ENCODE results near the gene MED22.

The MED22 gene

DNA sequence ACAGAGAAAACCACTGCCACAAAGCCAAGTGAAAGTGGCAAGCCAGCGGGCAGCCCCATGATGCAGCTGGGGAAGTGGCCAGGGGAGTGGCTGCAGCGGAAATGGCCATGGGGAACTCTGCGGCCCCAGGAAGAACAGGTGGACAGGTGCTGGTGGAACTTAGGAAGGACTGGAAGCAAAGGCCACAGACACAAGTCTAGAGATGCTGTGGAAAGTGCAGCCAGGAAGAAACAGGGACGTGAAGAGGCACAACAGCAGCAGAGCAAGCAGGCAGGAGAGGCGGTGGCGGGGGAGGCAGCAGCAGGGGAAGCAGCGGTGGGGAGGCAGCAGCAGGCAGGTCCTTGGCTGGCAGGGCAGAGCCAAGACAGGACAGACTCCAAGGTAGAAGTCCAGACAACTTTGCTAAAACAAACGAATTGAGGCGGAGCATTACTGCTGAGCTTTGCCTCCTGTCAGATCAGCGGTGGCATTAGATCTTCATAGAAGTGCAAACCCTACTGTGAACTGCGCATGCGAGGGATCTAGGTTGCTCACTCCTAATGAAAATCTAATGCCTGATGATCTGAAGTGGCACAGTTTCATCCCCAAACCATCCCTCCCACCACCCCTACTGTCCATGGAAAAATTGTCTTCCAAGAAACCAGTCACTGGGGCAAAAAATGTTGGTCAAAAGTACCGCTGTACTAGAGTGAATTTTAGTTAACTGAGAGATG, 23.8 kb downstream of the MED22 start:
- no peak for TF ChIP-seq TAF1 (IDR thresholded peaks at IDR 0.05; ENCODE audit: borderline replicate concordance, insufficient read depth, low read length)
- TF ChIP-seq POLR2AphosphoS5 (IDR thresholded peaks at IDR 0.05; ENCODE audit: low read depth, low read length): no peak
- TF ChIP-seq, protein P1, sequence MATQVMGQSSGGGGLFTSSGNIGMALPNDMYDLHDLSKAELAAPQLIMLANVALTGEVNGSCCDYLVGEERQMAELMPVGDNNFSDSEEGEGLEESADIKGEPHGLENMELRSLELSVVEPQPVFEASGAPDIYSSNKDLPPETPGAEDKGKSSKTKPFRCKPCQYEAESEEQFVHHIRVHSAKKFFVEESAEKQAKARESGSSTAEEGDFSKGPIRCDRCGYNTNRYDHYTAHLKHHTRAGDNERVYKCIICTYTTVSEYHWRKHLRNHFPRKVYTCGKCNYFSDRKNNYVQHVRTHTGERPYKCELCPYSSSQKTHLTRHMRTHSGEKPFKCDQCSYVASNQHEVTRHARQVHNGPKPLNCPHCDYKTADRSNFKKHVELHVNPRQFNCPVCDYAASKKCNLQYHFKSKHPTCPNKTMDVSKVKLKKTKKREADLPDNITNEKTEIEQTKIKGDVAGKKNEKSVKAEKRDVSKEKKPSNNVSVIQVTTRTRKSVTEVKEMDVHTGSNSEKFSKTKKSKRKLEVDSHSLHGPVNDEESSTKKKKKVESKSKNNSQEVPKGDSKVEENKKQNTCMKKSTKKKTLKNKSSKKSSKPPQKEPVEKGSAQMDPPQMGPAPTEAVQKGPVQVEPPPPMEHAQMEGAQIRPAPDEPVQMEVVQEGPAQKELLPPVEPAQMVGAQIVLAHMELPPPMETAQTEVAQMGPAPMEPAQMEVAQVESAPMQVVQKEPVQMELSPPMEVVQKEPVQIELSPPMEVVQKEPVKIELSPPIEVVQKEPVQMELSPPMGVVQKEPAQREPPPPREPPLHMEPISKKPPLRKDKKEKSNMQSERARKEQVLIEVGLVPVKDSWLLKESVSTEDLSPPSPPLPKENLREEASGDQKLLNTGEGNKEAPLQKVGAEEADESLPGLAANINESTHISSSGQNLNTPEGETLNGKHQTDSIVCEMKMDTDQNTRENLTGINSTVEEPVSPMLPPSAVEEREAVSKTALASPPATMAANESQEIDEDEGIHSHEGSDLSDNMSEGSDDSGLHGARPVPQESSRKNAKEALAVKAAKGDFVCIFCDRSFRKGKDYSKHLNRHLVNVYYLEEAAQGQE (IDR thresholded peaks at IDR 0.05; ENCODE audit: insufficient read depth in 1 of 2, low read depth in 2 of 2, low read length in 2 of 2): no peak
- TF ChIP-seq FOXP2 (optimal IDR thresholded peaks at IDR 0.05; ENCODE audit: borderline replicate concordance, extremely low read depth, extremely low read length, insufficient read depth): no peak
- no peak for TF ChIP-seq SIN3A (IDR thresholded peaks at IDR 0.05; ENCODE audit: borderline replicate concordance, insufficient read depth, low read length)

- TF ChIP-seq FOXP2 (optimal IDR thresholded peaks at IDR 0.05; ENCODE audit: borderline replicate concordance, extremely low read depth, extremely low read length, insufficient read depth): no peak
- no peak for TF ChIP-seq TAF1 (IDR thresholded peaks at IDR 0.05; ENCODE audit: borderline replicate concordance, insufficient read depth, low read length)
- no peak for TF ChIP-seq POLR2AphosphoS5 (IDR thresholded peaks at IDR 0.05; ENCODE audit: low read depth, low read length)
- TF ChIP-seq, protein P1 (IDR thresholded peaks at IDR 0.05; ENCODE audit: insufficient read depth in 1 of 2, low read depth in 2 of 2, low read length in 2 of 2): no peak
- no peak for TF ChIP-seq SIN3A (IDR thresholded peaks at IDR 0.05; ENCODE audit: borderline replicate concordance, insufficient read depth, low read length)
Observed at GRCh38 chr9:133323211-133323610, 24.7 kb downstream of the MED22 start.

GRCh38 chr9:133322701-133323100, 25.2 kb downstream of the MED22 start:
- TF ChIP-seq FOXP2 (optimal IDR thresholded peaks at IDR 0.05; ENCODE audit: borderline replicate concordance, extremely low read depth, extremely low read length, insufficient read depth) (no peak), TAF1 (IDR thresholded peaks at IDR 0.05; ENCODE audit: borderline replicate concordance, insufficient read depth, low read length) (no peak)

DNA sequence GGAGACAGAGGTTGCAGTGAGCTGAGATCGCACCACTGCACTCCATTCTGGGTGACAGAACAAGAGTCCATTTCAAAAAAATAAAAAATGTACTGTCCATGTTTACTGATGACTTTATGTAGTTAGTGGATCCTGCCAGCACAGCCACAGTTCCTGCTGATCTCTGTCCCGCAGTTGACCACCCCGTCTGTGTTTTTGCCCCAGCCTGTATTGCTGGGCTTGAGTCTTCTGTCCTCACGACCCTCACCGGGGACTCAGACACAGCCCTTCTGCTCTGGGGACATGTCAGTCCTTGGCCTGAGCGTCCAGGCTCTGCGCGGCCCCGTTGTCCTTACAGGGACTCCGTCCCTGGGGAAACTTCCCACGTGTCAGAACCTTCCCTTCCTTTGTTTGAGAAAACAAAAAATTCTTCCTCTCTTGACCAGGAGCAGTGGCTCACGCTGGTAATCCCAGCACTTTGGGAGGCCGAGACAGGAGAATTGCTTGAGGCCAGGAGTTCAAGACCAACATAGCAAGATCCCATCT, 26.5 kb downstream of the MED22 start:
- TF ChIP-seq, protein P1 (IDR thresholded peaks at IDR 0.05; ENCODE audit: insufficient read depth in 1 of 2, low read depth in 2 of 2, low read length in 2 of 2): no peak
- TF ChIP-seq SIN3A (IDR thresholded peaks at IDR 0.05; ENCODE audit: borderline replicate concordance, insufficient read depth, low read length) (no peak), FOXP2 (optimal IDR thresholded peaks at IDR 0.05; ENCODE audit: borderline replicate concordance, extremely low read depth, extremely low read length, insufficient read depth) (no peak), TAF1 (IDR thresholded peaks at IDR 0.05; ENCODE audit: borderline replicate concordance, insufficient read depth, low read length) (no peak), POLR2AphosphoS5 (IDR thresholded peaks at IDR 0.05; ENCODE audit: low read depth, low read length) (no peak)

- TF ChIP-seq SIN3A (IDR thresholded peaks at IDR 0.05; ENCODE audit: borderline replicate concordance, insufficient read depth, low read length): no peak
- no peak for TF ChIP-seq POLR2AphosphoS5 (IDR thresholded peaks at IDR 0.05; ENCODE audit: low read depth, low read length)
Observed at GRCh38 chr9:133320421-133320881, 27.5 kb downstream of the MED22 start.

DNA sequence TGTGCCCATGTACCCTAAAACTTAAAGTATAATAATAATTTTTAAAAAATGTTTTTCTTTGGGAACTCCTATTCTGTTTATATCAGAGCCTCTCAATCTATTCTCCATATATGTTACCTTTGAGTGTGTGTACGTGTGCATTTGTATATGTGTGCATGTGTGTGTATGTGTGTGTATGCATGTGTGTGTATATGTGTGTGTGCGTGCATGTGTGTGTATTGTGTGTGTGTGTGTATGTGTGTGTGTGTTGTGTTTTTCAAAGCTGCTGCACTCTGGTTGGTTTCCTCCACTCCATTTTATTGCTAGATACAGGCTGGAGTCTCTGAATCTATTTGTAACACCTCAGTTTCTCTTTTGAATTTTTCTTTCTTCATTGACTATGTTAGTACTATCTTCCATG, 31.9 kb downstream of the MED22 start:
- TF ChIP-seq SIN3A (IDR thresholded peaks at IDR 0.05; ENCODE audit: borderline replicate concordance, insufficient read depth, low read length): no peak
- no peak for TF ChIP-seq FOXP2 (optimal IDR thresholded peaks at IDR 0.05; ENCODE audit: borderline replicate concordance, extremely low read depth, extremely low read length, insufficient read depth)
- TF ChIP-seq, protein P1 (IDR thresholded peaks at IDR 0.05; ENCODE audit: insufficient read depth in 1 of 2, low read depth in 2 of 2, low read length in 2 of 2): no peak
- no peak for TF ChIP-seq TAF1 (IDR thresholded peaks at IDR 0.05; ENCODE audit: borderline replicate concordance, insufficient read depth, low read length)
- TF ChIP-seq POLR2AphosphoS5 (IDR thresholded peaks at IDR 0.05; ENCODE audit: low read depth, low read length): no peak

Data from PFSK-1 (cell line).